ENCODE results near the gene GPR61.

Gene GPR61

DNA sequence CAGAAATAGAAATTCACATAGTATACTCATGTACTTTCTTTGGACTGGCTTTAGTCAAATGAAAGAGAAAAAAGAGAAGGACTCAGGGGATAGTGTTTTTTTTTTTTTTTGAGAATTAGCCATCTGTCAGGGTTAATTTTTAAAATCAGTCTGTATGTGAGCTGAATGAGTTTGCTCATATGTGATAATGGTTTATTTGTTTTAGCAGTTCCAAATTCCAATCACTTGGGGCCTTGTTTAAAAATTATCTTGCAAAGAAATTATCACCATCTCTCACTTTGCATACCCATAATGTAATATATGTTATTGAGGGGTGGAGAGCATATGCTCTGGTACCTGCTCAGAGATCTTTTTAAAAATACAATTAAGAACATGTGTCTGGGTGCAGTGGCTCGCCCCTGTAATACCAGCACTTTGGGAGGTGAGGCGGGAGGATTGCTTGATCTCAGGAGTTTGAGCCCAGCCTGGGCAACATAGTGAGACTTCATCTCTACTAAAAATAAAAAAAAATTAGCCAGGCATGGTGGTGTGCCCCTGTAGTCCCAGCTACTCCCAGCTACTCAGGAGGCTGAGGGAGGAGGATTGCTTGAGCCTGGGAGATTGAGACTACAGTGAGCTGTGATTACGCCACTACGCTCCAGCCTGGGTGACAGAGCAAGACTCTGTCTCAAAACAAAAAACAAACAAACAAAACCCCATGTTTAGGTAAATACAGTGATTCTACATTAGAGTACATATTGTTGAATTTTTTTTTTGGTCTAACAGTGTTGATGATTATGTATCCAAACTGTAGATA is 28.4 kb downstream of the GPR61 start:
- TF ChIP-seq, protein P1, sequence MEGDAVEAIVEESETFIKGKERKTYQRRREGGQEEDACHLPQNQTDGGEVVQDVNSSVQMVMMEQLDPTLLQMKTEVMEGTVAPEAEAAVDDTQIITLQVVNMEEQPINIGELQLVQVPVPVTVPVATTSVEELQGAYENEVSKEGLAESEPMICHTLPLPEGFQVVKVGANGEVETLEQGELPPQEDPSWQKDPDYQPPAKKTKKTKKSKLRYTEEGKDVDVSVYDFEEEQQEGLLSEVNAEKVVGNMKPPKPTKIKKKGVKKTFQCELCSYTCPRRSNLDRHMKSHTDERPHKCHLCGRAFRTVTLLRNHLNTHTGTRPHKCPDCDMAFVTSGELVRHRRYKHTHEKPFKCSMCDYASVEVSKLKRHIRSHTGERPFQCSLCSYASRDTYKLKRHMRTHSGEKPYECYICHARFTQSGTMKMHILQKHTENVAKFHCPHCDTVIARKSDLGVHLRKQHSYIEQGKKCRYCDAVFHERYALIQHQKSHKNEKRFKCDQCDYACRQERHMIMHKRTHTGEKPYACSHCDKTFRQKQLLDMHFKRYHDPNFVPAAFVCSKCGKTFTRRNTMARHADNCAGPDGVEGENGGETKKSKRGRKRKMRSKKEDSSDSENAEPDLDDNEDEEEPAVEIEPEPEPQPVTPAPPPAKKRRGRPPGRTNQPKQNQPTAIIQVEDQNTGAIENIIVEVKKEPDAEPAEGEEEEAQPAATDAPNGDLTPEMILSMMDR (IDR thresholded peaks at IDR 0.05; ENCODE audit: low read depth, low read length, missing control alignments) = no peak
- no peak for DNase-seq (ENCODE audit: low read depth)
- H3K4me3 ChIP-seq (ENCODE audit: low read depth, low read length) = no peak overlapping the region

GRCh38 chr1:109569323-109569722 is 29.7 kb downstream of the GPR61 start:
- no peak overlapping the region for H3K4me3 ChIP-seq (ENCODE audit: low read depth, low read length)
- no peak for DNase-seq (ENCODE audit: low read depth)
- TF ChIP-seq, protein P1 (IDR thresholded peaks at IDR 0.05; ENCODE audit: low read depth, low read length, missing control alignments) = no peak

DNA sequence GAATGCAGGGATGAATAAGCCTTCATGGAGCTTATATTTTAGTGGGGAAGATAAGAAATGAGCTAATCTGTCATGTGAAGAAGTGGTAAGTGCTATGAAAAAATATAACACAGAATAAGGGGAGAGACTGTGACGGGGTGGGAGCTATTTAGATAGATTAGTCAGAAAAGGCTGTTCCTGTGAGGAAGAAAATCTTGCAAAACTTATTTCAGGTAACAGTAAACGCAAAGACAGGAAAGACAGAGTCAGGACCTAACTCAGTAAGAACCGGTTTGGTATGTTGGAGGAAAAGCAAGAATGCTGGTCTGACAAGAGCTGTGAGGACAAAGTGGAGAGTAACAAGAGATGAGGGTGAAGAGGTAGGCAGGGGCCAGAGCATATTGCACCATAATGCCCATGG is 30.7 kb downstream of the GPR61 start:
- H3K4me3 ChIP-seq (ENCODE audit: low read depth, low read length) = no peak overlapping the region
- TF ChIP-seq, protein P1 (IDR thresholded peaks at IDR 0.05; ENCODE audit: low read depth, low read length, missing control alignments) = no peak
- no peak for DNase-seq (ENCODE audit: low read depth)

DNA sequence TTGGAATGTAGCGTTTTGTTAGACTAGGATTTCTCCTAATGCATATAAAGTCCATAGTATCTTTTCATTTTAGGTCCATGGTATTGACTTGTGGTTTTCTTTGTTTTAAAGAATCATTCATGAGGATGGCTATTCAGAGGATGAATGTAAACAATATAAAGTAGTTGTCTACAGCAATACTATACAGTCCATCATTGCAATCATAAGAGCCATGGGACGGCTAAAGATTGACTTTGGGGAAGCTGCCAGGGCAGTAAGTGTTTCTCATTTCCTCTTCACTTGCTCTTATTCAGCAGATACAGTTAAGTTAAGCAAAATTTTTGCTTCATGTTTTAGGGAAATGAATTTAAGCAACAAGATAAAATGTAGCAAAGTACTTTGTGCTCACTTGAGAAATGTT is 34.1 kb downstream of the GPR61 start:
- DNase-seq (ENCODE audit: low read depth) = no peak
- TF ChIP-seq, protein P1 (IDR thresholded peaks at IDR 0.05; ENCODE audit: low read depth, low read length, missing control alignments) = no peak
- H3K4me3 ChIP-seq (ENCODE audit: low read depth, low read length) = no peak overlapping the region

DNA sequence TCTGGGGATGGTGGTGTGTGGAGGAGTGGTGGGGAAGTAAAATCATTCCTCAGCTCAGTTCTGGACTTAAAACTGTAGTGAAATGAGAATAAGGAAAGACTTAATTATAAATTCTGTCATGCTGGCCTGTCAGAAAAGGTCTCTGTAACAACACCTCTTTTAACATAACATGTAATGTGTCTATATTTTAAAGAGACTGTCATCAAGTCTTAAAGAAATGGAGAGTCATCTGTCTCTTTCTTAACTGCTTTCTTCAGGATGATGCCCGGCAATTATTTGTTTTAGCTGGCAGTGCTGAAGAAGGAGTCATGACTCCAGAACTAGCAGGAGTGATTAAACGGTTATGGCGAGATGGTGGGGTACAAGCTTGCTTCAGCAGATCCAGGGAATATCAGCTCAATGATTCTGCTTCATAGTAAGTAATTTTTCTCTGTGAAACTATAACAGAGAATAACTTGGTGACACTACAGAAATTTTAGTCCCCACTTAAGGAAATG is 39.3 kb downstream of the GPR61 start:
- DNase-seq (ENCODE audit: low read depth) = no peak
- H3K4me3 ChIP-seq (ENCODE audit: low read depth, low read length) = no peak overlapping the region
- TF ChIP-seq, protein P1 (IDR thresholded peaks at IDR 0.05; ENCODE audit: low read depth, low read length, missing control alignments) = no peak

- DNase-seq (ENCODE audit: low read depth) = no peak
- TF ChIP-seq, protein P1 (IDR thresholded peaks at IDR 0.05; ENCODE audit: low read depth, low read length, missing control alignments) = no peak
- H3K4me3 ChIP-seq (ENCODE audit: low read depth, low read length) = no peak overlapping the region
These were observed 39.8 kb downstream of the GPR61 start for GRCh38 chr1:109579491-109579890.

DNA sequence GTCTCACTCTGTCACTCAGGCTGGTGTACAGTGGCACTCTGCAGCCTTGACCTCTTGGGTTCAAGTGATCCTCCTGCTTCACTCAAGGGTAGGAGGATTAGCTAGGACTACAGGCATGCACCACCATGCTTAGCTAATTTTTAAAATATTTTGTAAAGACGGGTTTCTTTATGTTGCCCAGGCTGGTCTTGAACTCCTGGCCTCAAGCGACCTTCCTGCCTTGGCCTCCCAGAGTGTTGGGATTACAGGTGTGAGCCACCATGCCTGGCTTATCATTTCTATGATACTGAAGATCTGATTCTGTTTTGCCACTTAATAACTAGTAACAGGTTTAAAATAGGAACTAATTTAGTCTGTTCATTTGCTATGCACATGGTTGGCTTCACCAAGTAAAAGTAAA is 42.3 kb downstream of the GPR61 start:
- TF ChIP-seq, protein P1 (IDR thresholded peaks at IDR 0.05; ENCODE audit: low read depth, low read length, missing control alignments) = no peak
- no peak overlapping the region for H3K4me3 ChIP-seq (ENCODE audit: low read depth, low read length)
- DNase-seq (ENCODE audit: low read depth) = no peak
